Muscle layer of colon (tissue), 2 donors: Measurements from ENCODE around the gene GDPD3.
"Not testable (repeated sequence)": the region's sequence is repeated elsewhere in the genome, so short reads cannot be mapped to it uniquely, and the experiment has no call there.

ENCODE experiments used
- H3K27ac ChIP-seq: one replicate; pipeline ENCODE4 v1.7.0; 2013; ENCODE audit warnings: low read depth, mild to moderate bottlenecking, low read length, moderate library complexity
- H3K27me3 ChIP-seq, 2 donors: one replicate each; pipeline ENCODE4 v1.7.0; 2013; ENCODE audit warnings: low read length in 2 of 2, mild to moderate bottlenecking in 2 of 2; ENCODE audit not compliant: insufficient read depth in 2 of 2, control insufficient read depth in 1 of 2
- H3K36me3 ChIP-seq: one replicate; pipeline ENCODE4 v1.7.0; 2013; ENCODE audit warnings: mild to moderate bottlenecking, low read length; ENCODE audit not compliant: insufficient read depth
- H3K4me1 ChIP-seq: one replicate; pipeline ENCODE4 v1.7.0; 2013; ENCODE audit warnings: mild to moderate bottlenecking, low read length; ENCODE audit not compliant: insufficient read depth
- H3K4me3 ChIP-seq, 2 donors: one replicate each; pipeline ENCODE4 v1.7.0; 2013; ENCODE audit warnings: low read length in 2 of 2, low read depth in 1 of 2, mild to moderate bottlenecking in 1 of 2, moderate library complexity in 1 of 2
- H3K9ac ChIP-seq: one replicate; pipeline ENCODE4 v1.7.0; 2013; ENCODE audit warnings: low read length
- H3K9me3 ChIP-seq: one replicate; pipeline ENCODE4 v1.7.0; 2013; ENCODE audit warnings: mild to moderate bottlenecking, low read length
- donor health status: abdominal sarcoma.
- donor health status: Adenocarcinoma of cecum.

GDPD3 gene

DNA sequence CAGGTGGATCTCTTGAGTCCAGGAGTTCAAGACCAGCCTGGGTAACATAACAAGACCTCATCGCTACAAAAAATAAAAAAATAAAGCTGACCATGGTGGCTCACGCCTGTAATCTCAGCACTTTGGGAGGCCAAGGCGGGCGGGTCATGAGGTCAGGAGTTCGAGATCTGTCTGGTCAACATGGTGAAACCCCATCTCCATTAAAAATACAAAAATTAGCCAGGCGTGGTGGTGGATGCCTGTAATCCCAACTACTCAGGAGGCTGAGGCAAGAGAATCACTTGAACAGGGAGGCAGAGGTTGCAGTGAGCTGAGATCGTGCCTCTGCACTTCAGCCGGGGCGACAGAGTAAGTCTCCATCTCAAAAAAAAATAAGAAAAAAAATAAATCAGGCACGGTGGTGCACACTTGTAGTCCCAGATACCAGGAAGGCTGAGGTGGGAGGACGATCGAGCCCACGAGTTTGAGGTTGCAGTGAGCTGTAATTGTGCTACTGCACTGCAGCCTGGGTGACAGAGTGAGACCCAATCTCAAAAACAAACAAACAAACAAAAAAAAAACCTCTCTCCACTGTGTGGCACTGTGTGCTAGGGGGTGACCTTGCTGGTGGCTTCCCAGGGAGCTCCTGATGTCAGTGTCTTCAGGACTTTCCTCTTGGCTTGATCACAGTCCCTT, 29.5 kb upstream of the GDPD3 start:
- Histone ChIP-seq H3K9ac (no peak overlapping the region), H3K4me1 (no peaks in the 10 kb centered on the region), H3K9me3 (no peaks in the 10 kb centered on the region), H3K27me3 (no peaks in the 10 kb centered on the region), H3K4me3 (no peak overlapping the region), H3K27ac (no peak overlapping the region), H3K36me3 (no peaks in the 10 kb centered on the region)

DNA sequence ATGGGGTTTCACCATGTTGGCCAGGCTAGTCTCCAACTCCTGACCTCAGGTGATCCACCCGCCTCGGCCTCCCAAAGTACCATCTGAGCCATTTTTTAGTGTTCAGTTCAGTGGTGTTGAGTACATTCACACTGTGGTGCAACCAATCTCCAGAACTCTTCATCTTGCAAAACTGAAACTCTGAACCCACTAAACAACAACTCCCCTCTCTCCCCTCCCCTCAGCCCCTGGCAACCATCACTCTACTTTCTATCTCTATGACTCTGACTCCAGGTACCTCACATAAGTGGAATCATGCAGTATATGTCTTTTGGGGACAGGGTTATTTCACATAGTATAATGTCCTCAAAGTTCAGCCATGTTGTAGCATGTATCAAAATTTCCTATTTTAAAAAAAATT, 28.4 kb upstream of the GDPD3 start:
- H3K9me3 ChIP-seq = no peaks in the 10 kb centered on the region
- no peaks in the 10 kb centered on the region for H3K4me1 ChIP-seq
- H3K36me3 ChIP-seq = no peaks in the 10 kb centered on the region
- no peaks in the 10 kb centered on the region for H3K27me3 ChIP-seq
- no peak overlapping the region for H3K27ac ChIP-seq
- H3K4me3 ChIP-seq = no peak overlapping the region
- H3K9ac ChIP-seq = no peak overlapping the region

DNA sequence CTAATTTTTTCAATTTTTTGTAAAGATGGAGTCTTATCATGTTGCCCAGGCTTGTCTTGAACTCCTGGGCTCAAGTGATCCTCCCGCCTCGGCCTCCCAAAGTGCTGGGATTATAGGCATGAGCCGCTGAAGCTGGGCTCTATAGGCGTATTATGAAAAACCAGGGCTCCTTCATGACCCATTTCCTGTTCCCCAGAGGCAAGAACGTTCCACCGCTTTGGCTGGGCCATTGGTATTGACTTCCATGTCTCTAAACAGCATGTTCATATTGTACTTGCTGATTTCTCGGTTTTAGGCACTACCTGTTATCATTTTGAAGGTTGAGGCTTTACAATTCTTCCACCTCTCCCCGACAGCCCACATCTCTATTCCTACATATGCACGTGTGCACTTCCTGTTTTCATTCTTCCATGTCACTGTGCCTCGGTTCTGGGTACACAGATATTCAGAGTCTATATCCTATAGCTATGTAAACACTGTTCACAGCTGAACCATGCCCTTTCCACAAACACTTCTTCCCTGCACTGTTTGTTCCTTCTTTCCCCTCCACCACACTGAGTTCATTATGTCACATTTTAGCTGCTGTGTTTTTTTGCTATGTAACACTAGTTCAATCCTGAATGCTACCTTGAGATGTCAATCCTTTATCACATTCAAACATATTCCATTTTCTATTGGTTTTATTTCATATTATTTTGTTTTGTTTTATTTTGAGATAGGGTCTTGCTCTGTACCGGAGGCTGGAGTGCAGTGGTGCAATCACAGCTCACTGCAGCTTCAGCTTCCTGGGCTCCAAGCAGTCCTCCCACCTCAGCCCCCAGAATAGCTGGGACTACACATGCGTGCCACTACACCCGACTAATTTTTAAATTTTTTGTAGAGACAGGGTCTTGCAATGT, 26.5 kb upstream of the GDPD3 start:
- H3K4me3 ChIP-seq = no peak overlapping the region
- no peak overlapping the region for H3K27ac ChIP-seq
- H3K27me3 ChIP-seq = no peaks in the 10 kb centered on the region
- H3K4me1 ChIP-seq = no peaks in the 10 kb centered on the region
- no peaks in the 10 kb centered on the region for H3K36me3 ChIP-seq
- no peak overlapping the region for H3K9ac ChIP-seq
- H3K9me3 ChIP-seq = no peaks in the 10 kb centered on the region

DNA sequence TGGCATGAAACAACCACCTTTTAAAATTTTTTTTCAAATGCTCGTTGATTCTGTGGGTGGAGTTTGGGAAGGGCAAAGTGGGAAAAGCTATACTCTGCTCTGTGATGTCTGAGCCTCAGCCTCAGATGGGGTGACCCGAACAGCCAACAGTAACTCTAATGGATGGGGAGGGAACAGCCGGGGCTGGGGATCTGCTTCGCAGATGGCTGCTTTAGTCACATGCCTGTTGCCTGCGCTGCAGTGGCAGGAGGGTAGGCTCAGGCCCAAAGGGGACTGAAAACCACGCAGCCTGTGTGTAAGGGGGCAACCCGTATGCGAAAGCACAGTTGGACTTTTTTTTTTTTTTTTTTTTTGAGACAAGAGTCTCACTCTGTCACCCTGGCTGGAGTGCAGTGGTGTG, 24.6 kb upstream of the GDPD3 start:
- H3K4me3 ChIP-seq = no peak overlapping the region
- no peaks in the 10 kb centered on the region for H3K9me3 ChIP-seq
- no peak overlapping the region for H3K27ac ChIP-seq
- H3K9ac ChIP-seq = no peak overlapping the region
- no peaks in the 10 kb centered on the region for H3K36me3 ChIP-seq
- H3K4me1 ChIP-seq = no peaks in the 10 kb centered on the region
- H3K27me3 ChIP-seq = no peaks in the 10 kb centered on the region

DNA sequence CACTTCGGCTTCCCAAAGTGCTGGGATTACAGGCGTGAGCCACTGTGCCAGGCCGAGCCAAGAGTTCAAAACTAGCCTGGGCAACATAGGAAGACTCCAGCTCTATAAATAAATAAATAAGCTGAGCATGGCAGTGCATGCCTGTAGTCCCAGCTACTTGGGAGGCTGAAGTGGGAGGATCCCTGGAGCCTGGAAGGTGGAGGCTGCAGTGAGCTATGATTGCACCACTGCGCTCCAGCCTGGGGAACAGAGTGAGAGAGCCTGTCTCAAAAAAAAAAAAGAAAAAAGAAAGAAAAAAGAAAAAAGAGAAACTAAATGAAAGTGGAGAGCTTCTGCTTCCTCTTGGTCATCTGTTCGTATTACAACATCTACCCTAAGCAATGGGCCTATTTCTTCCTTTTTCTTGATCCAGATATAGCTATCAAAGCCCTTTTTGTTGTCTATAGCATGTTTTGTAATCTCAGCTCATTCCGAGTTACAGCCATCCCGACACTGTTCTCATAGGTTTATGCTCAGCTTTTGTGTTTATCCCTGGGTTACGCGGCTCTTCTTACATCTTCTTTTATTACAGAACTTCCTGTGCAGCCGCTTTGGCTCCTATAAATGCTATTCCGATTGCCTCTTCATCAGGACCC, 23.8 kb upstream of the GDPD3 start:
- no peak overlapping the region for H3K9ac ChIP-seq

DNA sequence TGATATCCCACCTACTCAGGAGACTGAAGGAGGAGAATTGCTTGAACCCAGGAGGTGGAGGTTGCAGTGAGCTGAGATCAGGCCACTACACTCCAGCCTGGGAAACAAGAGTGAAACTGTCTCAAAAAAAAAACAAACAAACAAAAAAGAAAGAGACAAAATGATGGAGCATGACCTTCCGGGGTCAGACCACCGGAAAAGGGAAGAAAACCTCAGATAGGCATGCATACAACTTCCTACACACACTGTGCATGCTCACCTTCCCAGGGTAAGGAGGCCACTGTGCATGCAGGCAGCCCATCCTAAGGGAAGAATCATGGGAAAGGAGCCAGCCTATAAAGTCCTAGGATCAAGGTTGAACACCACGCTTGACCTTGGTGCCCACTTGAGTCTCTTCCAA, 19.3 kb upstream of the GDPD3 start:
- no peaks in the 10 kb centered on the region for H3K27me3 ChIP-seq
- H3K36me3 ChIP-seq = no peaks in the 10 kb centered on the region
- H3K27ac ChIP-seq = no peak overlapping the region
- no peaks in the 10 kb centered on the region for H3K9me3 ChIP-seq
- H3K4me1 ChIP-seq = no peaks in the 10 kb centered on the region
- H3K9ac ChIP-seq = no peak overlapping the region
- no peak overlapping the region for H3K4me3 ChIP-seq

More for the DNA sequence above, 23.8 kb upstream of the GDPD3 start:
- no peak overlapping the region for H3K27ac ChIP-seq
- no peaks in the 10 kb centered on the region for H3K36me3 ChIP-seq
- H3K27me3 ChIP-seq = no peaks in the 10 kb centered on the region
- no peaks in the 10 kb centered on the region for H3K4me1 ChIP-seq
- H3K9me3 ChIP-seq = no peaks in the 10 kb centered on the region
- no peak overlapping the region for H3K4me3 ChIP-seq

DNA sequence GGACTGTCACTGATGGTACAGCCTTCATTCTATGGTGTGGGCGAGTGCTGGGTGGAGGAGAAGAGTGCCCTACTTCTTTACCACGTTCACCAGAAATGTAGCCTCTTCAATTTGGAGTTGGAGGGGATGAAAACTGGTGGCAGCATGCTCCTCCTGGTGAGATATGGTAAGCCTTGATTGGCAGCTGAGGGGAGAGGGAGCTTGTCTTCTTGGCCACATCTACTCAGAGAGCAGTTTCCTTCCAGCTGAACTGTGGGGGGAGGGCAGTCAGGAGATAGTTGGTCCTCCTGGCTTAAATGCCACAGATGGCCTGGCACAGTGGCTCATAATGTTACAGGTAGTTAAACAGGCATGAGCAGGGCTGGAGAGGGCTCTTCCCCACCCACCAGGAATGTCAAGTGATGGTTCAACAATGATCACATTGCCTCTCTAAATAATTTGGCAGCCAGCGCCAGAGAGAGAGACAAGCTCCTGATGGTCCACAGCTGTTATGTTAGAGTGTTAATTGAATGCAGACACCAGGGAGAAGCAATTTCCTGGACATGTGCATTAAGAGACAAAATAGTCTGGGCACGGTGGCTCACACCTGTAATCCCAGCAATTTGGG, 18.6 kb upstream of the GDPD3 start:
- H3K9me3 ChIP-seq = no peaks in the 10 kb centered on the region
- no peak overlapping the region for H3K9ac ChIP-seq
- no peaks in the 10 kb centered on the region for H3K36me3 ChIP-seq
- no peaks in the 10 kb centered on the region for H3K4me1 ChIP-seq
- H3K27ac ChIP-seq = no peak overlapping the region
- no peaks in the 10 kb centered on the region for H3K27me3 ChIP-seq
- no peak overlapping the region for H3K4me3 ChIP-seq

DNA sequence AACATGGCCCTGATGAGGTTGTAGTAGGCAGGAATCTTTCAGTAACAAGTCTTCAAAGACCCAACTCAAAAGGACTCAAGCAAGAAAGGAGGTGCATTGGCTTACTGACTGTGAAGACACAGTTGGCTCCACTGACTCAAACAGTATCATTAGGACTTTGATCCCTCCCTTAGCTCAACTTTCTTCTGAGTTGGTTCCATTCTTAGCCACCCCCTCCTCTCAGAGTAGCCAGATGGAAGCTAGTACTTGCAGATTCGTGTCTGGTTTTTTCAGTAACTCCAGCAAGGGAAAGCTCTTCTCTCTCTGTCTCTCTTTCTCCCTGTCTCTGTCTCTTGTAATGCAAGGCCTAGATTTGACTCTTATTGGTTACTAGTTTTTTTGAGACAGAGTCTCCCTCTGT, 14.7 kb upstream of the GDPD3 start:
- Histone ChIP-seq H3K4me3 (no peak overlapping the region), H3K27me3 (no peaks in the 10 kb centered on the region), H3K9ac (no peak overlapping the region)

DNA sequence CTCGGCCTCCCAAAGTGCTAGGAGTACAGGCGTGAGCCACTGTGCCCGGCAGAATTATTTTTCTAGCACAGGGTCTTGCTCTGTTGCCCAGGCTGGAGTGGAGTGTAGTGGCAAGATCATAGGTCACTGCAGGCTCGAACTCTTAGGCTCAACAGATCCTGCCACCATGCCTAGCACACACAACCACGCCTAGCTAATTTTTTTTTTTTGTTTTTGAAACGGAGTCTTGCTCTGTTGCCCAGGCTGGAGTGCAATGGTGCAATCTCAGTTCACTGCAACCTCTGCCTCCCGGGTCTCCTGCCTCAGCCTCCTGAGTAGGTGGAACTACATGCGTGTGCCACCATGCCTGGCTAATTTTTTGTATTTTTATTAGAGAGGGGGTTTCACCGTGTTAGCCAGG, 12.4 kb upstream of the GDPD3 start:
- H3K4me1 ChIP-seq = peaks cover 22% of the 10 kb centered on the region
- H3K9ac ChIP-seq, H3K27ac ChIP-seq, H3K4me3 ChIP-seq, H3K36me3 ChIP-seq, H3K9me3 ChIP-seq, H3K27me3 ChIP-seq: not testable (repeated sequence)

More for the DNA sequence above, 14.7 kb upstream of the GDPD3 start:
- Histone ChIP-seq H3K36me3 (no peaks in the 10 kb centered on the region), H3K27ac (no peak overlapping the region), H3K4me1 (peaks cover 11% of the 10 kb centered on the region), H3K9me3 (no peaks in the 10 kb centered on the region)

DNA sequence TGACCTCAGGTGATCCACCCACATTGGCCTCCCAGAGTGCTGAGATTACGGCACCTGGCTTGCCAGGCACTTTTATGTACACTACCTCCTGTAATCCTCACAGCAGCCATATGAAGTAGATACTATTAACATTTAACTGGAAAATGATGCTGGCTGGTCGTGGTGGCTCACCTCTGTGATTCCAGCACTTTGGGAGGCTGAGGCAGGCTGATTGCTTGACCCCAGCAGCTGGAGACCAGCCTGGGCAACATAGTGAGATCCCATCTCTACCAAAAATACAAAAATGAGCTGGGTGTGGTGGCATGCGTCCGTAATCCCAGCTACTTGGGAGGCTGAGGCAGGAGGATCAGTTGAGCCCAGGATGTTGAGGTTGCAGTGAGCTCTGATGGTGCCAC, 11.6 kb upstream of the GDPD3 start:
- Histone ChIP-seq H3K36me3 (peaks cover 6% of the 10 kb centered on the region), H3K27ac (no peak overlapping the region), H3K4me1 (peaks cover 22% of the 10 kb centered on the region), H3K9ac (no peak overlapping the region), H3K4me3 (no peak overlapping the region), H3K9me3 (no peaks in the 10 kb centered on the region), H3K27me3 (no peaks in the 10 kb centered on the region)

DNA sequence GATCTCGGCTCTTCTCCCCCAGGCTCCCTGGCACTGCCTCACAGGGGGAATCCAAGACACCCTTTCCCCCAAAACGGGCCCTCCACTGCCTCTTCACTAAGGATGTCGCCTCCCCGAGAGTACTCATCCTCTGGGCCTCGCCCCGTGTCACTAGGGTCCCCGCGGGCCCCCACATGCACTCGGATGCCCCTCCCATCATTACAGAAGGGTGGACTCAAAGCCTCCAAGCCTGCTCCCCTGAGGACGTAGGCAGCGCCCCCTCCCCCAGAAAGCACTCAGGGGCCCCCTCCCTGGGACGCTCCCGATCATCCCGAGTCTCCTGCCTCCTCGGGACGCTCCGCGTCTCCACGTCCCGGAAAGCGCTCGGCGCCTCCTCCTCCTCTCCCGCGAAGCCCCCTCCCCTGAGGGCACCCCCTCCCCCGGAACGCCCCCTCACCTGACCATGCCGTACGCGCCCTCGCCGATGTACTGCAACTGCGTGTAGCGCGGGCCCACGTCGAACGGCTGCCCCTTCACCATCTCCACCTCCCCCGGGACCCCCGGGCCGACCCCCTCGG, 9.3 kb upstream of the GDPD3 start:
- Histone ChIP-seq H3K4me1 (peaks cover 22% of the 10 kb centered on the region), H3K36me3 (peaks cover 24% of the 10 kb centered on the region), H3K27me3 (no peaks in the 10 kb centered on the region), H3K27ac (peak overlapping the region; percentile 99), H3K9ac (peak overlapping the region; percentile 75), H3K4me3 (peak overlapping the region; percentile 76 to 96), H3K9me3 (no peaks in the 10 kb centered on the region)
